ENCODE measurements around the gene ARHGAP42.
"Not testable (repeated sequence)": the region's sequence is repeated elsewhere in the genome, so short reads cannot be mapped to it uniquely, and the experiment has no call there.

The ARHGAP42 gene

DNA sequence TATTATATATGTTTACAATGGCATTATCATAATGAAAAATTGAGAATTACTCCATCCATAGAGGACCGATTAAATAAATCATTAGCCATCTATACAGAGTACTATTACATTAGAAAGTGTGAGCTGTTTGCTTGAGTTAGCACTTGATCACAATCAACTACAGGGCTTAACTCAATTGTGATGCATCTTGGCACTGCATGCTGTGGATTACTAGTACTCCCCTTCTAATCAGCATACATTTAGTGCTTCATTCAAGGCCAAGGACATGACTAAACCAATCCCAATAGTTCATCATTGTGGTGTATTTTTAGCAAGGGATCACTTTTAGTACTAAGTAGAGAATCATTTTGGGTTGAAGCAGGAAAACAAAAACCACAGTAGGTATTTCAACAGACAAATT, 23.5 kb upstream of the ARHGAP42 start:
- Histone ChIP-seq H3K27ac (no peak overlapping the region), H3K4me3 (no peak overlapping the region), H3K36me3 (ENCODE audit: insufficient read depth, low read length) (no peaks in the 10 kb centered on the region), H3K9me3 (ENCODE audit: low read depth, low read length) (no peaks in the 10 kb centered on the region), H3K9ac (ENCODE audit: insufficient read length) (no peak overlapping the region)
- TF ChIP-seq EZH2 (IDR thresholded peaks at IDR 0.05) (no peak), FOXP2 (optimal IDR thresholded peaks at IDR 0.05; ENCODE audit: control extremely low read depth, extremely low read length, insufficient read depth) (no peak), POLR2AphosphoS5 (IDR thresholded peaks at IDR 0.05; ENCODE audit: borderline replicate concordance, low read depth, low read length) (no peak)
- no peak for DNase-seq (ENCODE audit: low read depth, low spot score)

DNA sequence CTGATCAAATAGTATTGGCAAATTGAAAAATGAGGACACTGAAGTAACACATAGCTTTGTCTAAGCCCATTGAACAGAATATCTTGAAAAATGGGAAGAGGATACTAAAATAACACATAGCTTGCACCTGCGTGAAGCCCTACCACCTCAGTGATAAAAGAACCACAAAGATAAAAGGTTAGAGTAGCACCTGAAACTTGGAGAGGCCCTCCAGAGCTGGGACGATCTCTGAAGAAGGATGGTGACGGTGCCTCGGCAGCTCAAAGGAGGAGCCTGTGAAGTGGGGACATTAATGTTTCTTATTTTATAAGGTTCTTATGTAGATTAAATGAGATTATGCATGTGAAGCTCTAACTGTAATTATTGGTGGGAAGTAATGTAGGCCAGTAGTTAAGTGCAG, 23.1 kb upstream of the ARHGAP42 start:
- no peak for DNase-seq (ENCODE audit: low read depth, low spot score)
- H3K9me3 ChIP-seq (ENCODE audit: low read depth, low read length), result no peaks in the 10 kb centered on the region
- TF ChIP-seq POLR2AphosphoS5 (IDR thresholded peaks at IDR 0.05; ENCODE audit: borderline replicate concordance, low read depth, low read length), result no peak
- TF ChIP-seq EZH2 (IDR thresholded peaks at IDR 0.05), result no peak
- no peak for TF ChIP-seq FOXP2 (optimal IDR thresholded peaks at IDR 0.05; ENCODE audit: control extremely low read depth, extremely low read length, insufficient read depth)
- no peak overlapping the region for H3K9ac ChIP-seq (ENCODE audit: insufficient read length)
- H3K27ac ChIP-seq, result no peak overlapping the region
- H3K4me3 ChIP-seq, result no peak overlapping the region
- no peaks in the 10 kb centered on the region for H3K36me3 ChIP-seq (ENCODE audit: insufficient read depth, low read length)

DNA sequence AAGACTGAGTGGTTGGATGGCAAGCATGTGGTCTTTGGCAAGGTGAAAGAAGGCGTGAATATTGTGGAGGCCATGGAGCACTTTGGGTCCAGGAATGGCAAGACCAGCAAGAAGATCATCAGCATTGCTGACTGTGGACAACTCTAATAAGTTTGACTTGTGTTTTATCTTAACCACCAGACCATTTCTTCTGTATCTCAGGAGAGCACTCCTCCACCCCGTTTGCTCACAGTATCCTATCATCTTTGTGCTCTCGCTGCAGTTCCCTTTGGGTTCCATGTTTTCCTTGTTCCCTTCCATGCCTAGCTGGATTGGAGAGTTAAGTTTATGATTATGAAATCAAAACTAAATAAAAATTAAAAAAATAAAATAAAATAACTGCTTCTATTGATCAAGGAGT, 20.3 kb upstream of the ARHGAP42 start:
- H3K36me3 ChIP-seq (ENCODE audit: insufficient read depth, low read length); DNase-seq (ENCODE audit: low read depth, low spot score); H3K4me3 ChIP-seq; H3K9ac ChIP-seq (ENCODE audit: insufficient read length); H3K27ac ChIP-seq; H3K9me3 ChIP-seq (ENCODE audit: low read depth, low read length): not testable (repeated sequence)

DNA sequence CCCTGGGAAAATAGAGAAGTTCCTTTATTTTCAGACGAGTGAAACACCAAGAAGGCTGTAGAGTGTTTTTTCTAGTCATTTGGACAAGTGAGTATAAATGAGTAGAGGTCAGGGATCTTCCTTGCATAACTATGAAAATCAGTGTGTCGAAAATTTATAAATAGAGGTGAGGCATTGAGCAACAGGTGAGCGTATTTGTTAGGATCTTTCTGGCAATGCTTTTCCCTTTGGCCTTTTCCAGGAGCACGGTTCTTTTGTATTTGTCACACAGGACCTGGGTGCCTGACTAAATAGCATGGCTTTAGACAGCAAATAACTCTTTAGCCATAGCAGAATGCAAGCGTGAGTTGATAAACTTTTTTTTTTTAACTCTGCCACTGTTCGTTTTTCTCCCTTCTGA, 19.6 kb upstream of the ARHGAP42 start:
- H3K9ac ChIP-seq (ENCODE audit: insufficient read length), result no peak overlapping the region
- DNase-seq (ENCODE audit: low read depth, low spot score), result no peak
- H3K36me3 ChIP-seq (ENCODE audit: insufficient read depth, low read length), result no peaks in the 10 kb centered on the region
- H3K9me3 ChIP-seq (ENCODE audit: low read depth, low read length), result no peaks in the 10 kb centered on the region
- no peak overlapping the region for H3K4me3 ChIP-seq
- TF ChIP-seq POLR2AphosphoS5 (IDR thresholded peaks at IDR 0.05; ENCODE audit: borderline replicate concordance, low read depth, low read length) (no peak), FOXP2 (optimal IDR thresholded peaks at IDR 0.05; ENCODE audit: control extremely low read depth, extremely low read length, insufficient read depth) (no peak), EZH2 (IDR thresholded peaks at IDR 0.05) (no peak)
- no peak overlapping the region for H3K27ac ChIP-seq

DNA sequence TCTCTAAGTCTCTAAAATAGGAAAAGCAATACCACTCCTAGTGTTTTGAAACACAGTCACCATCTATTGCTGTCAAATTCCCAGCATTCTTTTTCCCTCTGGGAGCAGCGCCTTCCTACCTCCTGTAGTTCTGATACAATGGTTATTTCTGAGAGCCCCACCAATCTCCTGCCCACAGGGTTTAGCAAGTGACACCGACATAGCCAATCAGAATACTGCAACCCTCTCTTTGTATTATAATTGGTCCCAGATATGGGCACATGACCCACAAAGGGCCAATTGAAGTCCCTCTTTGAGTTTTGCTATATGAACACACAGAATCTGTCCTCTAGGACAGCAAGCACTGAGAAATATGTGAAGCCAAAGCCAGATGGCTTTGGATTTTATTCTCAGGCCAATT, 16.9 kb upstream of the ARHGAP42 start:
- Histone ChIP-seq H3K4me3 (no peak overlapping the region), H3K27ac (no peak overlapping the region), H3K9ac (ENCODE audit: insufficient read length) (no peak overlapping the region), H3K36me3 (ENCODE audit: insufficient read depth, low read length) (no peaks in the 10 kb centered on the region), H3K9me3 (ENCODE audit: low read depth, low read length) (no peaks in the 10 kb centered on the region)
- TF ChIP-seq FOXP2 (optimal IDR thresholded peaks at IDR 0.05; ENCODE audit: control extremely low read depth, extremely low read length, insufficient read depth) (no peak), POLR2AphosphoS5 (IDR thresholded peaks at IDR 0.05; ENCODE audit: borderline replicate concordance, low read depth, low read length) (no peak), EZH2 (IDR thresholded peaks at IDR 0.05) (no peak)
- DNase-seq (ENCODE audit: low read depth, low spot score), result no peak

DNA sequence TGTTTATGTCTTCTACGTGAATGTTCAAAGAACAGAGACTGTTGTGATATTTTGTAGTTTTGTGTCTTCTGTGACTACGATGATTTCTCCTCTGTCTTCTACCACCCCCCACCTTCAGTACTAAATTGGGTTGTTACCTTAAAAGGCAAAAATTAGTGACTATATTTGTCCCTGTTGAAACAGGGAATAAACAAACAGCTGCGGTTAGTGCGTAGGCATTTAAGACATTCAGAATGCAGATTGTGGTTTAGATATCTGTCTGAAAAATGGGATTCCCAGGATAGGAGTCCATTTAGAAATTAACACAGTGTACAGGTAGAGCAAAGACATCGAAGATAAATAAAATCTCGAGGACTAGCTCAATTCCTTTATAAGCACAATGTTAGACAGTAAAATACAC, 15.6 kb upstream of the ARHGAP42 start:
- Histone ChIP-seq H3K9me3 (ENCODE audit: low read depth, low read length) (no peaks in the 10 kb centered on the region), H3K9ac (ENCODE audit: insufficient read length) (no peak overlapping the region), H3K36me3 (ENCODE audit: insufficient read depth, low read length) (no peaks in the 10 kb centered on the region), H3K27ac (no peak overlapping the region), H3K4me3 (no peak overlapping the region)
- DNase-seq (ENCODE audit: low read depth, low spot score), result no peak
- TF ChIP-seq POLR2AphosphoS5 (IDR thresholded peaks at IDR 0.05; ENCODE audit: borderline replicate concordance, low read depth, low read length) (no peak), FOXP2 (optimal IDR thresholded peaks at IDR 0.05; ENCODE audit: control extremely low read depth, extremely low read length, insufficient read depth) (no peak), EZH2 (IDR thresholded peaks at IDR 0.05) (no peak)

DNA sequence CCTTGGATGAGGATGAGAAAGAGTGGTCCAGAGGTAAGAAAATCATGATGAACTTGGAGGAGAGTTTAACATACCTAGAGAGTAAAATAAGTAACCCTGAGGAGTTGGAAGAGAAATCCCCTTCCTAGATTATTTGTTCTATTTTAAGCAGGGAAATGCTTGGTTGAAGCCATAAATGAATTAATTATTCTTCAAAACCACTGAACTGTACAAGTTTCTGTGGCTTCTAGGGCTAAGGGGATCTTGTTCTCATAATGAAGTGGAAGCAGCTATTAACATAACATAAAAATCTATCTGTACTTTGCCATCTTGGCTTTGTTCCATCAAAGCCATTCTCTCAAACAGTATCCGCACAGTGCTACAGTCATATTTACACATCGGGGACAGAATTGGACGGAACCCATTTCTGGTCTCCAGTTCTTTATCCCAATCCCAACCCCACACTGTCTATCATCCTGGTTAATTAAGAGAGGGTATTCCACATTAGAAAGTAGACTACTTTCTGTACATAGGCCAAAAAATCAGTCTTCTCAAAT, 14.5 kb upstream of the ARHGAP42 start:
- H3K4me3 ChIP-seq, result no peak overlapping the region
- DNase-seq (ENCODE audit: low read depth, low spot score), result no peak
- H3K9ac ChIP-seq (ENCODE audit: insufficient read length), result no peak overlapping the region
- H3K9me3 ChIP-seq (ENCODE audit: low read depth, low read length), result no peaks in the 10 kb centered on the region
- H3K27ac ChIP-seq, result no peak overlapping the region
- TF ChIP-seq POLR2AphosphoS5 (IDR thresholded peaks at IDR 0.05; ENCODE audit: borderline replicate concordance, low read depth, low read length), result no peak
- TF ChIP-seq FOXP2 (optimal IDR thresholded peaks at IDR 0.05; ENCODE audit: control extremely low read depth, extremely low read length, insufficient read depth), result no peak
- H3K36me3 ChIP-seq (ENCODE audit: insufficient read depth, low read length), result no peaks in the 10 kb centered on the region

DNA sequence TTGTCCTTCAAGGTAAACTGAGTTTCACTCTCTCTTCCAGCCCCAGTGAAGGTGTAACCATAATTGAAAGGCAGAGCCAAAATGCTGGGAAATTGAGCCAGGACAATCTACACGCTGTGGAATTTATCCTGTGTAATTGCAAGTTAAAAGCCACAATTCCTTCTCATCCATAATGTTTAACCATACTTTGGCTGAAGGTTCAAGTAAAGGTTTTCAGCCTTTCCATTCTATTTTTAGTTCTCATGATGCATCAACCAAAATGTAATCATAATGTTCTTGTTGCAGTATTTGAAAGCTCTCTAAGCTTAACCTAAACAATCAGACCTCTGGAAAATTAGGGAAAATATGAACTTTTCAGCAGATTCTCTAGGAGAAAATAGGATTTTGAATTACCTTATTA, 14.0 kb upstream of the ARHGAP42 start:
- Histone ChIP-seq H3K9me3 (ENCODE audit: low read depth, low read length) (no peaks in the 10 kb centered on the region), H3K4me3 (no peak overlapping the region), H3K36me3 (ENCODE audit: insufficient read depth, low read length) (no peaks in the 10 kb centered on the region), H3K27ac (no peak overlapping the region), H3K9ac (ENCODE audit: insufficient read length) (no peak overlapping the region)
- no peak for TF ChIP-seq FOXP2 (optimal IDR thresholded peaks at IDR 0.05; ENCODE audit: control extremely low read depth, extremely low read length, insufficient read depth)
- no peak for TF ChIP-seq POLR2AphosphoS5 (IDR thresholded peaks at IDR 0.05; ENCODE audit: borderline replicate concordance, low read depth, low read length)
- TF ChIP-seq EZH2 (IDR thresholded peaks at IDR 0.05), result no peak
- no peak for DNase-seq (ENCODE audit: low read depth, low spot score)

DNA sequence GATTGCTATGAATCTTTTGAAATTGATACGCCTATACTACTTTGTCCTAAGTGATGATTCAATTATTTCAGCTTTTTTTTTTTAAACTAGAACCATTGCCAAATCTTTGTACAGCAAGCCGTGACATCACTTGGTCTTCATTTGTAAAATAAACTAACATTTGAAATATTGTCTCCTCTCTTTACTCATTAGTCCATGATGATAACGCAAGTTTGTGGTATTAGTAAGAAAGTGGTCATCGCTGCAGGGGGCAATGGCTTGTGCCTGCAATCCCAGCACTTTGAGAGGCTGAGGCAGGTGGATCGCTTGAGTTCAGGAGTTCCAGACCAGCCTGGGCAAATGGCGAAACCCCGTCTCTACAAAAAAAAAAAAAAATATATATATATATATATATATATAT, 12.9 kb upstream of the ARHGAP42 start:
- no peak overlapping the region for H3K9ac ChIP-seq (ENCODE audit: insufficient read length)
- TF ChIP-seq POLR2AphosphoS5 (IDR thresholded peaks at IDR 0.05; ENCODE audit: borderline replicate concordance, low read depth, low read length) (no peak), EZH2 (IDR thresholded peaks at IDR 0.05) (no peak), FOXP2 (optimal IDR thresholded peaks at IDR 0.05; ENCODE audit: control extremely low read depth, extremely low read length, insufficient read depth) (no peak)
- DNase-seq (ENCODE audit: low read depth, low spot score), result no peak
- H3K27ac ChIP-seq, result no peak overlapping the region
- no peaks in the 10 kb centered on the region for H3K9me3 ChIP-seq (ENCODE audit: low read depth, low read length)
- H3K4me3 ChIP-seq, result no peak overlapping the region
- H3K36me3 ChIP-seq (ENCODE audit: insufficient read depth, low read length), result no peaks in the 10 kb centered on the region

Data from SK-N-MC (cell line).